ENCODE results near the gene CAMK1D. TPM values are rescaled to one million over a fixed set of nuclear protein-coding genes. Genes with fewer than 3 reads are reported as not detected.
"Not testable (repeated sequence)": the region's sequence is repeated elsewhere in the genome, so short reads cannot be mapped to it uniquely, and the experiment has no call there.

Gene CAMK1D
- total and polyA plus RNA-seq, 10 of the 15 experiments (the other 5 are each of a cell fraction or from before 2014, with no cell fraction given): 2.1 to 35.5 (median 14.7) TPM

DNA sequence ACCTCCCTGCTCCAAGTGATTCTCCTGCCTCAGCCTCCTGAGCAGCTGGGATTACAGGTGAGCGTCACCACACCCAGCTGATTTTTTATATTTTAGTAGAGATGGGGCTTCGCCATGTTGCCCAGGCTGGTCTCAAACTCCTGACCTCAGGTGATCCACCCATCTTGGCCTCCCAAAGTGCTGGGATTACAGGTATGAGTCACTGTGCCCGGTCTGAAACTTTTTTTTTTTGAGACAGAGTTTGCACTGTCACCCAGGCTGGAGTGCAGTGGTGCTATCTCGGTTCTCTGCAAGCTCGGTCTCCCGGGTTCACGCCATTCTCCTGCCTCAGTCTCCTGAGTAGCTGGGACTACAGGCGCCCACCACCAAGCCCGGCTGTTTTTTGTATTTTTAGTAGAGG is 21.0 kb upstream of the CAMK1D start:
- H3K4me1 ChIP-seq (ENCODE audit: control insufficient read depth, insufficient read depth, low read length): peaks cover 12% of the 10 kb centered on the region
- H3K4me3 ChIP-seq; H3K79me2 ChIP-seq (ENCODE audit: control insufficient read depth, insufficient read depth, low read length); FAIRE-seq; H3K9me3 ChIP-seq (replicated peaks; ENCODE audit: control insufficient read depth, insufficient read depth, low read length); H2AFZ ChIP-seq (ENCODE audit: control insufficient read depth, low read depth, low read length); H3K36me3 ChIP-seq (ENCODE audit: control insufficient read depth in 2 of 2, insufficient read depth in 2 of 2, low read length in 1 of 2); ATAC-seq; POLR2A ChIA-PET; H3K9ac ChIP-seq (ENCODE audit: control insufficient read depth, insufficient read depth, low read length); H3K27me3 ChIP-seq (replicated peaks in 1 of 2; ENCODE audit: control insufficient read depth in 2 of 2, insufficient read depth in 2 of 2, low read length in 1 of 2); BruUV-seq (replicated peaks); intact Hi-C loops (cut with micrococcal nuclease; ENCODE audit: unreplicated experiment); H3K27ac ChIP-seq (ENCODE audit: control insufficient read depth, insufficient read depth); H3K4me2 ChIP-seq (ENCODE audit: control insufficient read depth, insufficient read depth); H4K20me1 ChIP-seq (ENCODE audit: control insufficient read depth, insufficient read depth); DNase-seq (ENCODE audit: low read depth, low spot score); in situ Hi-C loops (cut with MboI): not testable (repeated sequence)
- ChIA-PET CTCF (interaction anchor here (0.7 kb wide), 1 partner anchor 20 kb away, joined by 3 read pairs; no protein-coding TSS in a partner anchor), SMC1A (ENCODE audit: uncharacterized antibody, unreplicated experiment) (interaction anchor here (1.0 kb wide), 1 partner anchor 156 kb away, joined by 3 read pairs; no protein-coding TSS in a partner anchor), RAD21 (ENCODE audit: unreplicated experiment) (interaction anchor here (0.6 to 1.5 kb wide), 2 partner anchors 64 kb away, joined by 3 to 4 read pairs; no protein-coding TSS in a partner anchor)
- WGBS (ENCODE audit: insufficient coverage, insufficient replicate concordance, low lambda C conversion rate, missing lambda C conversion rate): 71% methylated on average over 8 of the region's 9 CpGs

DNA sequence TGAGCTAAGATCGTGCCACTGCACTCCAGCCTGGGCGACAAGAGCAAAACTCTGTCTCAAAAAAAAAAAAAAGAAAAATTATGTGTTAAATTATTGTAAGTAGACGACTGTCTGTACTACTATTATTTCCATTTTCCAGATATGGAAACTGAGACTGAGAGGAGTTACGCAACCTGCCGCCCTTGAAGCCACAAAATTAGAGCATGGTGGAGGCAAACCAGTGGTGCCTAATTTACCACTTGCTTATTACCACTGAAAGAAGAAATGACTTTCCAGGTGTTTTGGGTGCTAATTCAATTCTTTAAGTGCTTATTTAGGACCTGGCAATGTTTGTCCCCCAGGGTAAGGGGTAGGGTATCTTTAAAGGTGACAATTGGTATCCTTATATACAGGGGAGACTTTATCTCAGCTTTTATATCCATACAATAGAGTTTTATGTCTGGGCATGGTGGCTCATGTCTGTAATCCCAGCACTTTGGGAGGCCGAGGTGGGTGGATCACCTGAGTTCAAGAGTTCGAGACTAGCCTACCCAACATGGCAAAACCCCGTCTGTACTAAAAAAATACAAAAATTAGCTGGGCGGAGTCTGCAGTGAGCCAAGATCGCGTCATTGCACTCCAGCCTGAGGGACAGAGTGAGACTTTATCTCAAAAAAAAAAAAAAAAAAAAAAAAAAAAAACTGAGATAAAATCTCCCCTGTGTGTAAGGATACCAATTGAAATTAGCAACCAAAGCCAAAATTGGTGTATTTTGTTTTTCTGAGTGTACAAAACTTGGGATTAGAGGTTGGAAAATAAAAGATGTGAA is 16.6 kb upstream of the CAMK1D start:
- H3K27ac ChIP-seq (ENCODE audit: control insufficient read depth, insufficient read depth): peak overlapping the region; percentile 27; the same call in 1 of the 2 replicates
- no peak overlapping the region for H3K9ac ChIP-seq (ENCODE audit: control insufficient read depth, insufficient read depth, low read length)
- DNase-seq (ENCODE audit: low read depth, low spot score) (no peak), FAIRE-seq (no peak), ATAC-seq (no peak; the same call in none of the 3 replicates)
- POLR2A ChIA-PET: interaction anchor here (0.6 to 1.1 kb wide), 4 partner anchors 11 to 765 kb away, joined by 3 to 6 read pairs (median 4); no protein-coding TSS in a partner anchor
- BruUV-seq (replicated peaks): TSS peak; percentile 89
- H3K36me3 ChIP-seq (ENCODE audit: control insufficient read depth in 2 of 2, insufficient read depth in 2 of 2, low read length in 1 of 2): no peaks in the 10 kb centered on the region
- H3K4me1 ChIP-seq (ENCODE audit: control insufficient read depth, insufficient read depth, low read length): peaks cover 22% of the 10 kb centered on the region
- intact Hi-C loops (cut with micrococcal nuclease; ENCODE audit: unreplicated experiment): loop anchor here (1.0 kb wide), 1 partner anchor 68 kb away; no protein-coding TSS in a partner anchor
- no peaks in the 10 kb centered on the region for H4K20me1 ChIP-seq (ENCODE audit: control insufficient read depth, insufficient read depth)
- CTCF ChIA-PET: interaction anchor here (0.9 to 3.4 kb wide), 4 partner anchors 19 to 379 kb away, joined by 3 to 11 read pairs (median 4); no protein-coding TSS in a partner anchor
- TF ChIP-seq SMARCA5 (IDR thresholded peaks at IDR 0.05): peak; percentile 15; the same call in 1 of the 2 replicates
- peak; percentile 62; the same call in 1 of the 2 replicates for TF ChIP-seq ZNF24 (IDR thresholded peaks at IDR 0.05)
- TF ChIP-seq RUNX3 (IDR thresholded peaks at IDR 0.05; ENCODE audit: low read length): peak; percentile 67
- 0 out of 2 replicates have a peak, but pooled peaks have one; percentile 23 for TF ChIP-seq TCF7 (IDR thresholded peaks at IDR 0.05; ENCODE audit: borderline replicate concordance)
- no peak for TF ChIP-seq GATAD2B (conservative IDR thresholded peaks at IDR 0.05; ENCODE audit: low read depth)
- H3K79me2 ChIP-seq (ENCODE audit: control insufficient read depth, insufficient read depth, low read length): no peaks in the 10 kb centered on the region
- H3K4me3 ChIP-seq: peak overlapping the region; percentile 34; the same call in 1 of the 2 replicates
- SMC1A ChIA-PET (ENCODE audit: uncharacterized antibody, unreplicated experiment): interaction anchor here (1.1 to 3.1 kb wide), 8 partner anchors 15 to 364 kb away, joined by 3 to 20 read pairs (median 4); no protein-coding TSS in a partner anchor
- no peaks in the 10 kb centered on the region for H3K9me3 ChIP-seq (replicated peaks; ENCODE audit: control insufficient read depth, insufficient read depth, low read length)
- WGBS (ENCODE audit: insufficient coverage, insufficient replicate concordance, low lambda C conversion rate, missing lambda C conversion rate): 50% methylated on average over 8 of the region's 11 CpGs
- peak overlapping the region; percentile 93 for H3K4me2 ChIP-seq (ENCODE audit: control insufficient read depth, insufficient read depth)
- in situ Hi-C loops (cut with MboI): no loop called here
- H3K27me3 ChIP-seq (replicated peaks in 1 of 2; ENCODE audit: control insufficient read depth in 2 of 2, insufficient read depth in 2 of 2, low read length in 1 of 2): no peaks in the 10 kb centered on the region
- H2AFZ ChIP-seq (ENCODE audit: control insufficient read depth, low read depth, low read length): no peak overlapping the region; the same call in 1 of the 2 replicates
- RAD21 ChIA-PET (ENCODE audit: unreplicated experiment): interaction anchor here (0.7 to 2.2 kb wide), 8 partner anchors 16 to 407 kb away, joined by 3 to 18 read pairs (median 6); no protein-coding TSS in a partner anchor

All from GM12878 (cell line).